Keratinocyte (primary cell): ENCODE results near the gene APPL1. TPM values are rescaled to one million over a fixed set of nuclear protein-coding genes. Genes with fewer than 3 reads are reported as not detected.

Source experiments
- DNase-seq: peaks from one replicate; pipeline ENCODE4 v3.0.0-alpha.2; 2011; ENCODE audit warnings: low read depth, missing footprints, low spot score
- FAIRE-seq: peaks from 2 replicates; lab custom pipeline; 2011; peaks lifted over from hg19 to GRCh38; lab: Jason Lieb, UNC
- H2AFZ ChIP-seq: 2 replicates; pipeline ENCODE4 v1.6.0; 2012; ENCODE audit warnings: low read length, control low read depth, inconsistent platforms; ENCODE audit not compliant: control insufficient read depth
- H3K27ac ChIP-seq: 2 replicates; pipeline ENCODE4 v1.5.1; 2011; ENCODE audit warnings: low read length; ENCODE audit not compliant: control insufficient read depth, insufficient read depth
- H3K27me3 ChIP-seq: 3 replicates; pipeline ENCODE4 v1.6.0; 2011; ENCODE audit warnings: low read length; ENCODE audit not compliant: control insufficient read depth, insufficient read depth; ENCODE audit errors: extremely low read depth
- H3K36me3 ChIP-seq, 2 experiments: 2 replicates in 1 of 2; 3 replicates in 1 of 2; pipeline ENCODE4 v1.5.1; 2011; ENCODE audit warnings: low read length in 2 of 2, mild to moderate bottlenecking in 1 of 2; ENCODE audit not compliant: control insufficient read depth in 2 of 2, insufficient read depth in 2 of 2; ENCODE audit errors: extremely low read depth in 1 of 2
- H3K4me1 ChIP-seq: 3 replicates; pipeline ENCODE4 v1.5.1; 2011; ENCODE audit warnings: low read length; ENCODE audit not compliant: control insufficient read depth, insufficient read depth; ENCODE audit errors: extremely low read depth
- H3K4me2 ChIP-seq: 3 replicates; pipeline ENCODE4 v1.6.0; 2011; ENCODE audit warnings: low read depth, low read length; ENCODE audit not compliant: control insufficient read depth, insufficient read depth; ENCODE audit errors: extremely low read depth
- H3K4me3 ChIP-seq, 3 experiments: fragments of 200-600 bp in 1 of 3; sonication (generic) in 1 of 3; 2 replicates in 2 of 3; 3 replicates in 1 of 3; pipeline ENCODE4 v1.5.1; 2011 to 2016; ENCODE audit warnings: low read length in 3 of 3, mild to moderate bottlenecking in 3 of 3, control low read depth in 2 of 3, inconsistent platforms in 1 of 3, low read depth in 1 of 3, mixed read lengths in 1 of 3, mixed run types in 1 of 3, moderate library complexity in 1 of 3; ENCODE audit not compliant: control insufficient read depth in 2 of 3, insufficient read depth in 2 of 3; ENCODE audit errors: extremely low read depth in 1 of 3
- H3K79me2 ChIP-seq: 2 replicates; pipeline ENCODE4 v1.6.0; 2012; ENCODE audit warnings: low read length; ENCODE audit not compliant: control insufficient read depth, insufficient read depth
- H3K9ac ChIP-seq: 3 replicates; pipeline ENCODE4 v1.6.0; 2011; ENCODE audit warnings: low read length; ENCODE audit not compliant: control insufficient read depth, insufficient read depth; ENCODE audit errors: extremely low read depth
- H3K9me1 ChIP-seq: 3 replicates; pipeline ENCODE4 v1.6.0; 2011; ENCODE audit warnings: low read length; ENCODE audit not compliant: control insufficient read depth, insufficient read depth; ENCODE audit errors: extremely low read depth
- H3K9me3 ChIP-seq: 2 replicates; pipeline ENCODE4 v1.5.1; 2012; ENCODE audit warnings: low read depth, low read length; ENCODE audit not compliant: control insufficient read depth
- H4K20me1 ChIP-seq: 3 replicates; pipeline ENCODE4 v1.6.0; 2011; ENCODE audit warnings: low read length; ENCODE audit not compliant: control insufficient read depth, insufficient read depth; ENCODE audit errors: extremely low read depth
- EZH2 ChIP-seq: IDR thresholded peaks from one replicate; pipeline ENCODE4 v1.6.1; 2012; ENCODE audit warnings: inconsistent platforms, mild to moderate bottlenecking, low read length, moderate library complexity
- dilution Hi-C: fragments of 300-500 bp; cut with MboI; formaldehyde crosslinking; loops from one replicate; pipeline ENCODE4 v1.7.0; 2020; ENCODE audit warnings: low sequenced_read_pairs; ENCODE audit not compliant: extremely low pct_ligation_motif_present
- polyA plus RNA-seq, 5 experiments: library from polyadenylated mRNA; depleted of rRNA in 3 of 5; stranded (reverse) in 3 of 5; stranded (forward) in 1 of 5; unstranded in 1 of 5; fragments of >200 nt; gene quantifications; 1 replicate in 1 of 5; 2 replicates in 3 of 5; 3 replicates in 1 of 5; pipeline versions ENCODE4 v1.2.1 to v1.2.3, GENCODE V29; 2011 to 2012; ENCODE audit warnings: missing spikeins in 2 of 5, low read depth in 1 of 5, low replicate concordance in 1 of 5
- TF ChIP-seq, protein P1 (sequence below), 3 experiments: IDR thresholded peaks in 1 of 3; conservative IDR thresholded peaks in 1 of 3; optimal IDR thresholded peaks in 1 of 3; 2 replicates in 2 of 3; 3 replicates in 1 of 3; pipeline versions ENCODE3 to v1.5.1; 2011; ENCODE audit warnings: low read length in 3 of 3, mild to moderate bottlenecking in 3 of 3, moderate library complexity in 2 of 3, control low read depth in 1 of 3, inconsistent platforms in 1 of 3; ENCODE audit not compliant: insufficient read depth in 2 of 3; ENCODE audit errors: extremely low read depth in 1 of 3

Gene APPL1
- polyA plus RNA-seq, 1 donor (not counting 4 experiments of a cell fraction or from before 2014, with no cell fraction given), result 25.6 TPM

DNA sequence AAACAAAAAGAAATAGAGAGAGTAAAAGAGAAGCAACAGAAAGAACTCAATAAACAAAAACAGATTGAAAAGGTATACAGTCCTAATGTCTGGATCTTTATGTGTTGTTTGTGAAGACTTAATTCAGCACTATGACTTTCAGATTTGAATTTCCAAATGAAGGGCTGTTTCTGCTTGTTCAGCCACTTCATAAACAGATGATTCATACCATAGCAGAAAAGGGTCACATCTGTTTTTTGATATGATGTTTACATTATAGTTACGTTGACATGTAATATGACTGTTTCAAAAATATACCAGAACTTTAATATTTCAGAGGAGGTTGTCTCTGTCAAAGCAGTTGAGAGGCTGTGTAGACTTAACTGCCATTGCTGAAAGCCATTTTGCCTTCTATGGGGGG lies 40.9 kb downstream of the APPL1 start:
- TF ChIP-seq EZH2, result no peak
- TF ChIP-seq, protein P1, sequence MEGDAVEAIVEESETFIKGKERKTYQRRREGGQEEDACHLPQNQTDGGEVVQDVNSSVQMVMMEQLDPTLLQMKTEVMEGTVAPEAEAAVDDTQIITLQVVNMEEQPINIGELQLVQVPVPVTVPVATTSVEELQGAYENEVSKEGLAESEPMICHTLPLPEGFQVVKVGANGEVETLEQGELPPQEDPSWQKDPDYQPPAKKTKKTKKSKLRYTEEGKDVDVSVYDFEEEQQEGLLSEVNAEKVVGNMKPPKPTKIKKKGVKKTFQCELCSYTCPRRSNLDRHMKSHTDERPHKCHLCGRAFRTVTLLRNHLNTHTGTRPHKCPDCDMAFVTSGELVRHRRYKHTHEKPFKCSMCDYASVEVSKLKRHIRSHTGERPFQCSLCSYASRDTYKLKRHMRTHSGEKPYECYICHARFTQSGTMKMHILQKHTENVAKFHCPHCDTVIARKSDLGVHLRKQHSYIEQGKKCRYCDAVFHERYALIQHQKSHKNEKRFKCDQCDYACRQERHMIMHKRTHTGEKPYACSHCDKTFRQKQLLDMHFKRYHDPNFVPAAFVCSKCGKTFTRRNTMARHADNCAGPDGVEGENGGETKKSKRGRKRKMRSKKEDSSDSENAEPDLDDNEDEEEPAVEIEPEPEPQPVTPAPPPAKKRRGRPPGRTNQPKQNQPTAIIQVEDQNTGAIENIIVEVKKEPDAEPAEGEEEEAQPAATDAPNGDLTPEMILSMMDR (optimal IDR thresholded peaks at IDR 0.05 in 1 of 3, IDR thresholded peaks at IDR 0.05 in 1 of 3, conservative IDR thresholded peaks at IDR 0.05 in 1 of 3; ENCODE audit: extremely low read depth in 1 of 3, insufficient read depth in 2 of 3, low read length in 3 of 3), result no peak
- Histone ChIP-seq H4K20me1 (no peaks in the 10 kb centered on the region), H3K4me1 (no peaks in the 10 kb centered on the region), H3K4me2 (no peak overlapping the region), H3K9me3 (no peaks in the 10 kb centered on the region), H3K36me3 (peaks cover 2 to 6% of the 10 kb centered on the region in 2 experiments), H3K79me2 (no peaks in the 10 kb centered on the region), H3K9ac (no peak overlapping the region), H3K27me3 (no peaks in the 10 kb centered on the region), H3K27ac (no peak overlapping the region), H3K4me3 (no peak overlapping the region), H3K9me1 (no peaks in the 10 kb centered on the region), H2AFZ (no peak overlapping the region)
- FAIRE-seq (no peak), DNase-seq (no peak)
- dilution Hi-C loops, result no loop called here

DNA sequence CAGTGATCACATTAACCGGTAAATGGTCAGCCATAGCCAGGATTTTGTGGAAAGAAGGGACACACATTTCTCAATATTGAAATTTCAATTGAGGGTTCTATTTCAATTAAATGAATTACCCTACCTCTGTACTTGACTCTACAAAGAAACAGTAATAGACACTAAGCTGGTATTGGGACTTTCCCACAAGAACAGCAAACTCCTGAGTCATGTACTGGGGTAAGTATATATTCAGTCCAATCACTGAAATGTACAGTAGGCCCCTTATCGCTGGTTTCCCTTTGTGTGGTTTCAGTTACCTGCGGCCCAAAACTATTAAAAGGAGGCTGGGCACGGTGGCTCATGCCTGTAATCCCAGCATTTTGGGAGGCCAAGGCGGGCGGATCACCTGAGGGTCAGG lies 47.3 kb downstream of the APPL1 start:
- H3K4me2 ChIP-seq, result no peak overlapping the region
- no peak for DNase-seq
- no peaks in the 10 kb centered on the region for H3K36me3 ChIP-seq
- no peaks in the 10 kb centered on the region for H3K9me3 ChIP-seq
- no peaks in the 10 kb centered on the region for H4K20me1 ChIP-seq
- dilution Hi-C loops, result no loop called here
- FAIRE-seq, result no peak
- H2AFZ ChIP-seq, result no peak overlapping the region
- H3K4me1 ChIP-seq, result no peaks in the 10 kb centered on the region
- H3K27me3 ChIP-seq, result no peaks in the 10 kb centered on the region
- H3K27ac ChIP-seq, result no peak overlapping the region
- TF ChIP-seq, protein P1 (optimal IDR thresholded peaks at IDR 0.05 in 1 of 3, IDR thresholded peaks at IDR 0.05 in 1 of 3, conservative IDR thresholded peaks at IDR 0.05 in 1 of 3; ENCODE audit: extremely low read depth in 1 of 3, insufficient read depth in 2 of 3, low read length in 3 of 3), result no peak
- no peak for TF ChIP-seq EZH2
- H3K9me1 ChIP-seq, result no peaks in the 10 kb centered on the region
- H3K79me2 ChIP-seq, result no peaks in the 10 kb centered on the region
- H3K4me3 ChIP-seq, result no peak overlapping the region
- H3K9ac ChIP-seq, result no peak overlapping the region
